Measurements from ENCODE around the gene ACOD1. TPM values are rescaled to one million over a fixed set of nuclear protein-coding genes. Genes with fewer than 3 reads are reported as not detected.
A peak's percentile ranks its signal among the peaks of the same experiment; 100 is the strongest.

ACOD1 gene
- total RNA-seq, 2 donors from 2014 or later, result not detected

DNA sequence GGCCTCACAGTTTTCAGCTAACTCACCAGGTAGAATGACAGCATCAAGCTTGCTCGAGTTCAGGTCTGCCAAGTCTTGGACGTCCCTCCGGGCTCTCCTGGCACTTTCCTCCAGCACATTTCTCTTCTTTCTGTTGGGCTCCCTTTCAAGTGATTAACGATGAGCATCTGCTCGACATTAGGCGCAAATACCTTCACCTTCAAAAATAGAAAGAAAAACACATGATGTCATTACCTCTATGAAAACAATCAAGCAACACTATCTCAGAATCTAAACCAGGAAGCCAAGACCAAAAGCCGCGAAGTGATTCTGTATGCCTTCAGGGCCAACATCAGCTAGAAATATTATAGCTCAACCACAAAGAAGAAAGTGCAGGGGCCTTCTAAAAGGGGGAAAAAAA is 28.2 kb downstream of the ACOD1 start:
- intact Hi-C loops (cut with DNase I, micrococcal nuclease), result no loop called here
- no peak for ATAC-seq

DNA sequence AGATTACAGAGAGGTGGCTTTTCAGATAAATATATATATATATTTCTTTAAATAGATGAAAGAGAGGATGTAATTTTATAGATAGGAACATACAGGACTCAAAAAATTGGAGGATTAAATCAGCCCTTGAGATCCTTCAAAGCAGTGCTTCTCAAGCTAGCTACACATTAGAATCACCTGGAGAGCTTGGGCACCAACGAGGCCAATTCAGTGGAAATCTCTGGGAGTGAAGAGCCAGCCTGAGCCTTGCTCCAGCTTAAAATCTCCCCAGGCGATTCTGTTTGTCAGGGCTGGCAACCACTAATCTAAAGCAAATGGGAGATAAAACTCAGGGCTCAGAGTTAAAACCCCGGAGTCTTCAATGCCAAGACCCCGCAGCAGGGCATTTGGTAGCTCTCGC is 28.6 kb downstream of the ACOD1 start:
- ATAC-seq, result no peak
- intact Hi-C loops (cut with DNase I, micrococcal nuclease), result no loop called here
- DNase-seq, result no peak

More for the DNA sequence above, 28.2 kb downstream of the ACOD1 start:
- no peak for DNase-seq

DNA sequence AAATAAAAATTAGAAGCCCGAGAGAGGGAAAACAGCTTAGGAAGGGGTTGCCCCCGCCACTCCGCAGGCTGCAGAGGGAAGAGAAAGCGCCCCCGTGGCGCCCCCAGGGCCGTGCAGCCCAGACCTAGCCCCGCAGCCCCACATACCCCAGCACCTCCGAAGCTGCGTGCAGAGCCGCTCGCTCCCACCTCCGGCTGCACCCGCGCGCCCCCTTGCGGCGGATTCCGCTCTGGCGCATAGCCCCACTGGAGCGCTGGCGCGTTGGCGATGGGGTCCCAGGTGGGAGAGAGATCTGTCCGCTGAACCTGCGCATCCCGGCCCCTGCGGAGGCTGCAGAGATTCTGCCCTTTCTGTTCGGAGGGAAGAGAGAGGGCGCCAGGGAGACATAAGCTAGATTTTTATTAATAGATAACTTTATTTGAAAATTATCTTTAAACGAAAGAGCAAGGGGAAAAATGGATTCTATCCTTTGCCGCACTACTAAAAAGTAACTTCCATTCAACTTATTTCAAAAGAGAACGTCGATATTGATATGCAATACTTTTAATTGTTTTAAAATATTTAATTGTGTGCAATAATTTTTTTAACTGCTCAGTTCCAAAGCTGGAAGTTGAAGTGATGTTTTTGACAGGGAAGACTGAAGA is 31.9 kb downstream of the ACOD1 start:
- intact Hi-C loops (cut with DNase I, micrococcal nuclease), result no loop called here
- peak; percentile 95 for ATAC-seq
- DNase-seq, result peak; percentile 50 to 87

DNA sequence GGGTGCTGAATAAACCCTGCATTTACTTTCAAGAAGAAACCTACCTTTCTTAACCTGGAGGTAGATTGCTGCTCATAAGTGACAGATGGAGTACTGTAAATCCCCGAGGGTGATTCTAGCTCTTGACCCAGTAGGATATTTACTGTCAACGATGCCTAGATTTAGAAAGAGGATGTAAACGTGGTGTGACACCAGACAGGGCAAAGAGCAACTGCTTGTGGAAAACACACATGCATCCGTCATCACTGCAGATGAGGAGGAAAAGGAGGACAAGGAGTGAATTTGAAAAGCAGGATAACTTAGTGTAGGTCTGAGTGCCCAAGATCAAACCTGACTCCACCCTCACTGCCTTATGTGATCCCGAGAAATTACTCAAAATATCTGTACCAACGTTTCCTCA is 33.8 kb downstream of the ACOD1 start:
- intact Hi-C loops (cut with DNase I, micrococcal nuclease), result no loop called here
- peak; percentile 23 for ATAC-seq
- DNase-seq, result no peak

GRCh38 chr13:76983676-76984075 is 35.4 kb downstream of the ACOD1 start:
- DNase-seq (no peak), ATAC-seq (no peak)
- intact Hi-C loops (cut with DNase I, micrococcal nuclease), result no loop called here

GRCh38 chr13:76991432-76991795 is 43.1 kb downstream of the ACOD1 start:
- peak in 1 of 2 donors; percentile 39 for DNase-seq
- peak; percentile 3 for ATAC-seq
- intact Hi-C loops (cut with DNase I, micrococcal nuclease), result loop anchor here in 1 of 2 donors (10.0 kb wide), 1 partner anchor 333 kb away; the partner anchor contains the start of gene MYCBP2

GRCh38 chr13:76991796-76992547 is 43.7 kb downstream of the ACOD1 start, which contains the start of gene CLN5:
Gene CLN5, plus strand, starts transcription at chr13:76992081. Its CDS starts 18 bp downstream, at chr13:76992099.
- ATAC-seq, result peak; percentile 97
- intact Hi-C loops (cut with DNase I, micrococcal nuclease), result loop anchor here in 1 of 2 donors (10.0 kb wide), 1 partner anchor 333 kb away; the partner anchor contains the start of gene MYCBP2
- DNase-seq, result peak; percentile 96

GRCh38 chr13:76992548-76993001 is 44.3 kb downstream of the ACOD1 start:
- intact Hi-C loops (cut with DNase I, micrococcal nuclease), result loop anchor here in 1 of 2 donors (10.0 kb wide), 1 partner anchor 332 kb away; the partner anchor contains the start of gene MYCBP2
- ATAC-seq, result peak; percentile 26
- peak; percentile 44 to 51 for DNase-seq

DNA sequence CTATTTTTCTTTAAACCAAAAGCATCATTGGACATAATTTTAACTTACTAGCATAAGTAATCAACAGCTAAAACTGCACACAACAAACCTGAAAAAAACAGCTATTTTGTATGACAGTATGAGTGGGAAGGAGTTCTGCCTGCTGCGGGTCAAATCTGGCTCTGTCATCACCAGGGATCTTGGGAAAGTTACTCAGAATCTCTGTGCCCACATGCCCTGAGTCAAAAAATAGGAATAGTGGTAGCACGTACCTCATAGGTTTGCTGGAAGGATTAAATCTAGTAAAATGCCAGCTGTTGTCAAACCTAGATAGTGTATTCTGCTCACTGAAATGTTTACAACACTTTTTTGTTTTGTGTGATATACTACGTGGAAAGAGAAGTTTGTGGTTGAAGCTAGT is 44.7 kb downstream of the ACOD1 start:
- DNase-seq (no peak), ATAC-seq (no peak)
- intact Hi-C loops (cut with DNase I, micrococcal nuclease), result loop anchor here in 1 of 2 donors (10.0 kb wide), 1 partner anchor 332 kb away; the partner anchor contains the start of gene MYCBP2

- DNase-seq (no peak), ATAC-seq (no peak)
- intact Hi-C loops (cut with DNase I, micrococcal nuclease), result loop anchor here in 1 of 2 donors (10.0 kb wide), 1 partner anchor 331 kb away; the partner anchor contains the start of gene MYCBP2
Measured at GRCh38 chr13:76993473-76993872, 45.2 kb downstream of the ACOD1 start.

DNA sequence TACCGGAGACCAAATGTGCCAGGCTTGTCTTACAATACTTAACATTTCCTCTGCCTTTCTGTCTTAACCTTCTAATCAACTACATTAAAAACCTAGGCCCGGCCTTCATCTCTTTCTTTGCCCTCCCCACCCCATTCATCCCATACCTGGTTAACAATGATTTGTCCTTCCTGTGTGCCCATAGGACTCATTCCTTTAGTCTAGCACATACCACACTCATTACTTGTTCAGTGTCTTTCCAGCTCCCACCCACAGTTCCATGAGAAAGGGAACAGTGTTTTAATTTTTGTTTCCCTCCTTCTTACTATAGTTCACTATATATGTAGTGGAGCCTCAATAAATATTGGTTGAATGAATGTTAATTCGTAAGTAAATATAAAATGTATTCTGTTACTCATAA is 46.0 kb downstream of the ACOD1 start:
- ATAC-seq (no peak), DNase-seq (no peak)
- intact Hi-C loops (cut with DNase I, micrococcal nuclease), result loop anchor here in 1 of 2 donors (10.0 kb wide), 1 partner anchor 331 kb away; the partner anchor contains the start of gene MYCBP2

DNA sequence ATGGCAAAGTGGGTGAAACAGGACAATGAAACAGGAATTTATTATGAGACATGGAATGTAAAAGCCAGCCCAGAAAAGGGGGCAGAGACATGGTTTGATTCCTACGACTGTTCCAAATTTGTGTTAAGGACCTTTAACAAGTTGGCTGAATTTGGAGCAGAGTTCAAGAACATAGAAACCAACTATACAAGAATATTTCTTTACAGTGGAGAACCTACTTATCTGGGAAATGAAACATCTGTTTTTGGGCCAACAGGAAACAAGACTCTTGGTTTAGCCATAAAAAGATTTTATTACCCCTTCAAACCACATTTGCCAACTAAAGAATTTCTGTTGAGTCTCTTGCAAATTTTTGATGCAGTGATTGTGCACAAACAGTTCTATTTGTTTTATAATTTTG is 52.2 kb downstream of the ACOD1 start:
- ATAC-seq (peak; percentile 60), DNase-seq (no peak)
- intact Hi-C loops (cut with DNase I, micrococcal nuclease), result no loop called here

- no peak for DNase-seq
- no peak for ATAC-seq
- intact Hi-C loops (cut with DNase I, micrococcal nuclease), result no loop called here
Measured at GRCh38 chr13:77001540-77001939, 53.2 kb downstream of the ACOD1 start.

GRCh38 chr13:77001963-77002587 is 53.8 kb downstream of the ACOD1 start:
- ATAC-seq, result no peak
- DNase-seq, result no peak
- intact Hi-C loops (cut with DNase I, micrococcal nuclease), result no loop called here

GRCh38 chr13:77002590-77003190 is 54.4 kb downstream of the ACOD1 start:
- ATAC-seq, result peak; percentile 57
- no peak for DNase-seq
- intact Hi-C loops (cut with DNase I, micrococcal nuclease), result no loop called here

Measured in left colon (tissue), 2 donors.